ENCODE data around the gene C1QTNF7.

Gene C1QTNF7

DNA sequence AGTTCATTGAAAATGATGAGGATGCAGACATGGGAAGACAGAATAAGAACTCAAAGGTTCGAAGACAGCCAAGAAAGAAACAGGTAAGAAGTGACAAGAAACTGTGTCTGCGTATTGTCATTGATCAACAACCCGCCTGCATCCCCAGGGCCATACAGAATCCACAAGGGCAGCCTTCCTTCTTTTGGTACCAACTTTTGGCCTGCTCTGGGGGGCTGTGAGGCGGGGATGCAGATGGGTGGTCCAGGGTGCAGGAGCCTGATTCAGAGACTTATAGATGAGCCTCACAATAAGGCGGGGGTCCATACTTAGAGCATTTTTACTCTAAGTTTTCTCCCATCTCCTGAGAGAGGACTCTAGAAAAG, 50.9 kb downstream of the C1QTNF7 start:
- Histone ChIP-seq H3K4me1 (ENCODE audit: control insufficient read depth in 5 of 5, insufficient read depth in 5 of 5, low read length in 5 of 5) (peaks cover 5 to 29% (median 23%) of the 10 kb centered on the region in 5 donors), H3K9ac (ENCODE audit: low read length in 5 of 5) (no peak overlapping the region), H3K4me3 (ENCODE audit: low read depth in 1 of 5, low read length in 5 of 5) (no peak overlapping the region), H3K27me3 (ENCODE audit: control insufficient read depth in 5 of 5, insufficient read depth in 4 of 5, low read length in 5 of 5) (no peaks in the 10 kb centered on the region), H3K9me3 (ENCODE audit: control insufficient read depth in 5 of 5, low read length in 5 of 5) (no peaks in the 10 kb centered on the region), H3K36me3 (ENCODE audit: control insufficient read depth in 5 of 5, insufficient read depth in 5 of 5, low read length in 5 of 5) (peaks cover 7 to 19% (median 17%) of the 10 kb centered on the region in 5 donors), H3K27ac (ENCODE audit: low read depth, low read length) (peak overlapping the region; percentile 55)

DNA sequence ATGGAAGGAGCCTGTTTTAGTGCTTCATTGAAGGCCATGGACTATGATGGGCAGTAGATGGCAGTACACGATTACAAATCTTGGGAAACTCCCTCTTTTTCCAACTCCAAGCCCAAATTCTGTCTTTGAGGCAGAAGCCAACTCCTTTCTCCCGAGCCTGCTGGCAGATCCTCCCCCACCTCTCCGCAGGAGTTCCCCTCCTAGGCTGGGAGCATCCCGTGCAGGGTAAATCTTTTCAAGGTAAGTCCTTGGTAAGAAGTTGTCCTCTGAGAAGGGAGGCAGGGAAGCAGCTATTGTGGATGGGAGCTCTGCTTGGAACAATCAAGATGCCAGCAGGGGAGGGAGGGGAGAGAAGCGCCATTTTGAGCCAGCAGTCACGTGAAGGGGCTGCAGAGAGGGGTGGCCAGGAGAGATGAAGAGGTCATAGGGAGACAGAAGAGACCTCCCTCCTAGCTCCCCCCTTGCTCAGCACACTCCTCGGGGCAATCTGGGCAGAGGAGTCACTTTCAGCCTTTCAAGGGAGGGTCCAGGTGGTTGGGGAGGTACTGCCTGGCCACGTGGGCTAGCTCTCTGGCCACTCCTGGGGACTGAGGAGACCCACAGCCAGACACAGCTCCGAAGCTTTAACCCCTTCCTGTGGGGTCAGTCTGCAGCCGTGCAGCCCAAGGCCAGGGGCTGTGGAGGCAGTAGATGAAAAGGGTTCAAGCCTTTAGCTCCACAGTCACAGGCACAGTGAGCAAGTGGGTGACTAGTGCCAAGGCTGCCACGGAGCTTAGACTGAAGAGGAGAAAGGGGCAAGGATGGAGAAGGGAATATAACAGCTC, 51.5 kb downstream of the C1QTNF7 start:
- Histone ChIP-seq H3K9me3 (ENCODE audit: control insufficient read depth in 5 of 5, low read length in 5 of 5) (no peaks in the 10 kb centered on the region), H3K9ac (ENCODE audit: low read length in 5 of 5) (peak overlapping the region in 4 of 5 donors; percentile 28 to 79 (median 38)), H3K4me3 (ENCODE audit: low read depth in 1 of 5, low read length in 5 of 5) (peak overlapping the region; percentile 49 to 84 (median 70))

DNA sequence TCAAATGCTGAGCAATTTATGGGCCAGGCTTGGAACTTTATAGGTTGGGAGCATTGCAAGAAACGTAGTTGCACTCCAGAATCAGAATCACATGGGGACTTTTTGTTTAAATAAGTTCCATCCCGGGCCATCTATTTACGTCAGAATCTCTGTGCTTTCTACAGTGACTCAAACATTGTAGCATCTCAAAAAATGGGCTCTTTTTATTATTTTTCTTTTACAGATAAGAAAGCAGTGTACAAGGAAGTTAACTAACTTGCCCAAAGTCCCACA, 52.0 kb downstream of the C1QTNF7 start:
- Histone ChIP-seq H3K4me3 (ENCODE audit: low read depth in 1 of 5, low read length in 5 of 5) (peak overlapping the region; percentile 49 to 84 (median 70)), H3K9me3 (ENCODE audit: control insufficient read depth in 5 of 5, low read length in 5 of 5) (peaks cover 0 to 4% (median 0%) of the 10 kb centered on the region in 5 donors), H3K4me1 (ENCODE audit: control insufficient read depth in 5 of 5, insufficient read depth in 5 of 5, low read length in 5 of 5) (peaks cover 5 to 29% (median 23%) of the 10 kb centered on the region in 5 donors), H3K36me3 (ENCODE audit: control insufficient read depth in 5 of 5, insufficient read depth in 5 of 5, low read length in 5 of 5) (peaks cover 7 to 22% (median 17%) of the 10 kb centered on the region in 5 donors), H3K27ac (ENCODE audit: low read depth, low read length) (peak overlapping the region; percentile 55), H3K27me3 (ENCODE audit: control insufficient read depth in 5 of 5, insufficient read depth in 4 of 5, low read length in 5 of 5) (no peaks in the 10 kb centered on the region), H3K9ac (ENCODE audit: low read length in 5 of 5) (peak overlapping the region in 2 of 5 donors; percentile 44 to 79)

More for the DNA sequence above, 51.5 kb downstream of the C1QTNF7 start:
- peak overlapping the region; percentile 55 for H3K27ac ChIP-seq (ENCODE audit: low read depth, low read length)
- H3K36me3 ChIP-seq (ENCODE audit: control insufficient read depth in 5 of 5, insufficient read depth in 5 of 5, low read length in 5 of 5), result peaks cover 7 to 20% (median 17%) of the 10 kb centered on the region in 5 donors
- H3K27me3 ChIP-seq (ENCODE audit: control insufficient read depth in 5 of 5, insufficient read depth in 4 of 5, low read length in 5 of 5), result no peaks in the 10 kb centered on the region
- H3K4me1 ChIP-seq (ENCODE audit: control insufficient read depth in 5 of 5, insufficient read depth in 5 of 5, low read length in 5 of 5), result peaks cover 5 to 29% (median 23%) of the 10 kb centered on the region in 5 donors

DNA sequence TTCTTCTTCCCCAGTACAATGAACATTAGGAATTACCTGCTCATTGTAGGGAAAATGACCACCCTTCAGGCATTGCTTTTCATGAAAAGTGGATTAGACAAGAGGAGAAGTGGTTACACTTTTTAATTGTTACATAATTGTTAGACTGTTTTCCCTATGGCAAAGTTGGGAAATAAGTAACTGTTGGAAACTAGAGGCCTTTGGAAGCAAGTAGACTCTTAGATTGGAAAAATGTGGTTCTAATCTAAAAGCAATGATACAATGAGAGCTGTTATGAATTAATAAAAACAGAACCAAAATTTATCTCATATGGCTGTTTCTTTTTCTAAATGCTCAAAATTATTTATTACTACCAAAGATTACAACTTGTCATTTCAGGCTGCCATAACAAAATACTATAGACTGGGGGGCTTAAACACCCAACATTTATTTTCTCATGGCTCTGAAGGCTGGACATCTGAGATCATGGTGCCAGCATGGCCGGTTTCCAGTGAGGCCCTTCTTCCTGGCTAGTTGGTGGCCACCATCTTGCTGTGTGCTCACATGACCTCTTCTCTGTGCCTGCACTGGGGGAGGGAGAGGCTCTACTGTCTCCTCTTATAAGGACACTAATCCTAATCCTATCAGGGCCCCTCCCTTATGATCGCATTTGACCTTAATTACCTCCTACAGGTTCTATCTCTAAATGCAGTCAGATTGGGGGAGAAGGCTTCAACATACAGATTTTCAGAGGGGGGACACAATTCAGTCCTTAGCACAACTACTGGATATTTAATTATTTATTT, 54.3 kb downstream of the C1QTNF7 start:
- peaks cover 0 to 6% (median 4%) of the 10 kb centered on the region in 5 donors for H3K9me3 ChIP-seq (ENCODE audit: control insufficient read depth in 5 of 5, low read length in 5 of 5)
- no peaks in the 10 kb centered on the region for H3K27me3 ChIP-seq (ENCODE audit: control insufficient read depth in 5 of 5, insufficient read depth in 4 of 5, low read length in 5 of 5)
- peaks cover 5 to 29% (median 23%) of the 10 kb centered on the region in 5 donors for H3K4me1 ChIP-seq (ENCODE audit: control insufficient read depth in 5 of 5, insufficient read depth in 5 of 5, low read length in 5 of 5)
- peaks cover 4 to 21% (median 12%) of the 10 kb centered on the region in 5 donors for H3K36me3 ChIP-seq (ENCODE audit: control insufficient read depth in 5 of 5, insufficient read depth in 5 of 5, low read length in 5 of 5)
- H3K9ac ChIP-seq (ENCODE audit: low read length in 5 of 5), result no peak overlapping the region
- no peak overlapping the region for H3K4me3 ChIP-seq (ENCODE audit: low read depth in 1 of 5, low read length in 5 of 5)
- H3K27ac ChIP-seq (ENCODE audit: low read depth, low read length), result peak overlapping the region; percentile 31

DNA sequence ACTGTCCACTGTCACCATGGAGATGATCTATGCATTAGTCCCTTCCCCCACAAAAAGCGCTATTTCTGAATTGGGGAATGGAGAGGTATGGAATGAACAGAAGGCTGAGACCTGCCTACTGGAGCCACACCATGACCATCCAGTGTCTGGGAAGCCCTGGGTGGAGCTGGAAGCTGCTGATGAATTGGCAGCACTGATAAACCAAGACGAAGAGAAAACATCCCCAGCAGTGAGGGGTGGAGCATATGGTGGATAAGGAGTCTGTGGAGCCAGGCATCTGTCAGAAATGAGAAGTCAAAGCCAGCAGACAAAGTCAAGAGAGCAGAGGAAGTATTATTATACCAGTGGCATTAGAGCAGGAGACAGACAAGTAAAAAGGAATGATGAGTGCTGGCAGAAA, 55.0 kb downstream of the C1QTNF7 start:
- Histone ChIP-seq H3K27ac (ENCODE audit: low read depth, low read length) (no peak overlapping the region), H3K9me3 (ENCODE audit: control insufficient read depth in 5 of 5, low read length in 5 of 5) (peaks cover 0 to 11% (median 6%) of the 10 kb centered on the region in 5 donors), H3K36me3 (ENCODE audit: control insufficient read depth in 5 of 5, insufficient read depth in 5 of 5, low read length in 5 of 5) (peaks cover 4 to 18% (median 12%) of the 10 kb centered on the region in 5 donors), H3K9ac (ENCODE audit: low read length in 5 of 5) (no peak overlapping the region), H3K4me3 (ENCODE audit: low read depth in 1 of 5, low read length in 5 of 5) (no peak overlapping the region), H3K4me1 (ENCODE audit: control insufficient read depth in 5 of 5, insufficient read depth in 5 of 5, low read length in 5 of 5) (peaks cover 5 to 29% (median 23%) of the 10 kb centered on the region in 5 donors), H3K27me3 (ENCODE audit: control insufficient read depth in 5 of 5, insufficient read depth in 4 of 5, low read length in 5 of 5) (no peaks in the 10 kb centered on the region)

DNA sequence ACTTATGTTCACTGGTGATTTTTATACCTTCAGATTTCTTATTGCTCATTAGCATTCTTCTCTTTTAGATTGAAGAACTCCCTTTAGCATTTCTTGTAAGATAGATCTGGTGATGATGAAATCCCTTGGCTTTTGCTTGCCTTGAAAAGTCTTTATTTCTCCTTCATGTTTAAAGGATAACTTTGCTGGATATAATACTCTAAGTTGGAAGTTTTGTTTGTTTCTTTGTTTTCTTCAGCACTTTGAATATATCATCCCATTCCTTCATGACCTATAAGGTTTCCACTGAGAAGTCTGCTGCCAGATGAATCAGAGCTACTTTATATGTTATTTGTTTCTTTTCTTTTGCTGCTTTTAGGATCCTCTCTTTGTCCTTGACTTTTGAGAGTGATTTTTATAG, 60.3 kb downstream of the C1QTNF7 start:
- peaks cover 2 to 17% (median 11%) of the 10 kb centered on the region in 5 donors for H3K9me3 ChIP-seq (ENCODE audit: control insufficient read depth in 5 of 5, low read length in 5 of 5)
- H3K4me1 ChIP-seq (ENCODE audit: control insufficient read depth in 5 of 5, insufficient read depth in 5 of 5, low read length in 5 of 5), result peaks cover 0 to 4% (median 0%) of the 10 kb centered on the region in 5 donors
- H3K36me3 ChIP-seq (ENCODE audit: control insufficient read depth in 5 of 5, insufficient read depth in 5 of 5, low read length in 5 of 5), result peaks cover 0 to 12% (median 4%) of the 10 kb centered on the region in 5 donors
- H3K27me3 ChIP-seq (ENCODE audit: control insufficient read depth in 5 of 5, insufficient read depth in 4 of 5, low read length in 5 of 5), result no peaks in the 10 kb centered on the region
- H3K4me3 ChIP-seq (ENCODE audit: low read depth in 1 of 5, low read length in 5 of 5), result peak overlapping the region in 1 of 5 donors; percentile 10
- H3K27ac ChIP-seq (ENCODE audit: low read depth, low read length), result no peak overlapping the region
- H3K9ac ChIP-seq (ENCODE audit: low read length in 5 of 5), result no peak overlapping the region

DNA sequence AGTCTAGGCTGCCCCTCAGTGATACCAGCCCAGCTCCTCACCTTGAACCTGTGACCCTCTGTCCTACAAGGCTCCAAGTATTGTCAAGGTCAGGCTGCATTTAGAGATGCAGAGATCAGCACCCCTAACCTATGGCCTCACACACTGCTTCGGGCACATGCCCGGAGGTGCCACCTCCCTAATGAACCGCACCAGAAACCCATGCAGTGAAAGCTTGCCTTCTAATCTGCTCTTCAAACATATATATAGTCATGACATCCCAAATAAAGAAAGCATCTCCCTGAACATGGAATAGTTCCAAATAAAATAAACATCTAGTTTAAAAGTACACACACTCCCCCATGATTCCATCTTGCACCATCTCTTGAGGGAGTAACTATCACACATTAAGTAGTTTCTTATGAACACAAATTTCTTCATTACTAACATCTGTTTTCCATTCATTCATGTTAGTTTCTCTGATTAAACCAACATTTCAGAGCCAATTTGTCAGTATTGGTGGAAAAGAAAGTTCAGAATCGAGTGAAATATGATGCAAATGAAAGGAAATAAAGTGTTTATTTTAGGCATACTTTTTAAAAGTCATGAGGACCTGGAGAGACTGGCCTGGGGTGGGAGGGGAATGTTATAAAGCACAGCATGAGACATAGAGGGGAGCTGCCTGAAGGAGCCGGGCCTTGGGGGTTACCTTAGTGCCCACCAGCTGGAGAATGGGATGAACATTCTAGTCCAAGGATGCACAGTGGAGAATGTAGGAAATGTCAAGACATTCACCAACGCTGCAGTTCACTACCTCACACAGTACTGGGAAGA, 61.0 kb downstream of the C1QTNF7 start:
- peaks cover 2 to 17% (median 11%) of the 10 kb centered on the region in 5 donors for H3K9me3 ChIP-seq (ENCODE audit: control insufficient read depth in 5 of 5, low read length in 5 of 5)
- peaks cover 0 to 12% (median 2%) of the 10 kb centered on the region in 5 donors for H3K36me3 ChIP-seq (ENCODE audit: control insufficient read depth in 5 of 5, insufficient read depth in 5 of 5, low read length in 5 of 5)
- no peak overlapping the region for H3K9ac ChIP-seq (ENCODE audit: low read length in 5 of 5)
- no peaks in the 10 kb centered on the region for H3K27me3 ChIP-seq (ENCODE audit: control insufficient read depth in 5 of 5, insufficient read depth in 4 of 5, low read length in 5 of 5)
- peaks cover 0 to 4% (median 0%) of the 10 kb centered on the region in 5 donors for H3K4me1 ChIP-seq (ENCODE audit: control insufficient read depth in 5 of 5, insufficient read depth in 5 of 5, low read length in 5 of 5)
- H3K4me3 ChIP-seq (ENCODE audit: low read depth in 1 of 5, low read length in 5 of 5), result peak overlapping the region in 2 of 5 donors; percentile 4 to 10
- H3K27ac ChIP-seq (ENCODE audit: low read depth, low read length), result no peak overlapping the region

DNA sequence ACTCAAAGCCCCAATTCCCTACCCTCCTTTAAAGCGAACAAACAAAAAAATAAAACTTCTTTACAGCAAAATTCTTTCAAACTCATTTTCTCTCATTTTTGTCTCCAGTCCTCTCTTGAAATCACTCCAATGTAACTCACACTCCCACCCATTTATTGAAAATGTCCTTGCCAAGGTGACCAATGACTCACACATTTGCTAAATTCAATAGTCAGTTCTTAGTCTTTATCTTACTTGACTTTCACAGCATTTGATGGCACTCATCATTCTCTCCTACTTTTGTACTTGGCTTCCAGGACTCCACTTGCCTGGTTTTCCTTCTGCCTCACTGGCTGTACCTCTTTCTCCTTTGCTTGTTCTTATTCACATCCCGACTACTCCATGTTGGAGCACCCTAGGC, 61.7 kb downstream of the C1QTNF7 start:
- Histone ChIP-seq H3K27ac (ENCODE audit: low read depth, low read length) (no peak overlapping the region), H3K36me3 (ENCODE audit: control insufficient read depth in 5 of 5, insufficient read depth in 5 of 5, low read length in 5 of 5) (peaks cover 0 to 12% (median 2%) of the 10 kb centered on the region in 5 donors), H3K9ac (ENCODE audit: low read length in 5 of 5) (no peak overlapping the region), H3K9me3 (ENCODE audit: control insufficient read depth in 5 of 5, low read length in 5 of 5) (peaks cover 2 to 17% (median 9%) of the 10 kb centered on the region in 5 donors), H3K27me3 (ENCODE audit: control insufficient read depth in 5 of 5, insufficient read depth in 4 of 5, low read length in 5 of 5) (no peaks in the 10 kb centered on the region), H3K4me3 (ENCODE audit: low read depth in 1 of 5, low read length in 5 of 5) (no peak overlapping the region), H3K4me1 (ENCODE audit: control insufficient read depth in 5 of 5, insufficient read depth in 5 of 5, low read length in 5 of 5) (peaks cover 0 to 4% (median 0%) of the 10 kb centered on the region in 5 donors)

DNA sequence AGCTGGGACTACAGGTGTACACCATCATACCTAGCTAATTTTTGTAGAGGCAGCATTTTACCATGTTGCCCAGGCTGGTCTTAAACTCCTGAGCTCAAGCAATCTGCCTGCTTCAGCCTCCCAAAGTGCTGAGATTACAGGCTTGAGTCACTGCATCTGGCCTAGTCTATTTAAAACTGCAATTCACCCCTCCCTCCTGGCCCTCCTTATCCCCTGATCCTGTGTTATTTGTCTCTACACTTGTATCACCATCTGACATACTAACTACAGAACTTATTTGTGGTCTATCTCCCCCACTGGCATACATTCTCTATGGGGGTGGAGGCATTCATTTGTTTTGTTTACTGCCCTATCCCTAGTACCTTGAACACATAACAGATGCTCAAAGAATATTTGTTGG, 65.6 kb downstream of the C1QTNF7 start:
- peaks cover 0 to 3% (median 0%) of the 10 kb centered on the region in 5 donors for H3K36me3 ChIP-seq (ENCODE audit: control insufficient read depth in 5 of 5, insufficient read depth in 5 of 5, low read length in 5 of 5)
- no peak overlapping the region for H3K4me3 ChIP-seq (ENCODE audit: low read depth in 1 of 5, low read length in 5 of 5)
- no peak overlapping the region for H3K9ac ChIP-seq (ENCODE audit: low read length in 5 of 5)
- H3K4me1 ChIP-seq (ENCODE audit: control insufficient read depth in 5 of 5, insufficient read depth in 5 of 5, low read length in 5 of 5), result peaks cover 0 to 7% (median 0%) of the 10 kb centered on the region in 5 donors
- H3K27me3 ChIP-seq (ENCODE audit: control insufficient read depth in 5 of 5, insufficient read depth in 4 of 5, low read length in 5 of 5), result no peaks in the 10 kb centered on the region
- no peak overlapping the region for H3K27ac ChIP-seq (ENCODE audit: low read depth, low read length)
- H3K9me3 ChIP-seq (ENCODE audit: control insufficient read depth in 5 of 5, low read length in 5 of 5), result peaks cover 0 to 7% (median 3%) of the 10 kb centered on the region in 5 donors
